GM12878 (cell line): ENCODE results near the gene EHBP1. TPM values are rescaled to one million over a fixed set of nuclear protein-coding genes. Genes with fewer than 3 reads are reported as not detected.

Source experiments
- ATAC-seq: fragments of 200-7000 bp; cut with Tn5 transposase; 3 replicates; pipeline ENCODE4 v1.9.1; 2020; ENCODE audit warnings: mild to moderate bottlenecking, moderate library complexity
- BruUV-seq: library from RNA; stranded (reverse); fragments of 400-500 nt; replicated peaks from 2 replicates; lab custom pipeline; 2021; lab: Mats Ljungman, UMichigan
- CTCF ChIA-PET: fragments of 300-600 bp; sonication (Branson Sonifier 250); formaldehyde crosslinking; extraction: SDS; loops from one replicate; lab custom pipeline; 2021; ENCODE audit warnings: inconsistent platforms; lab: Yijun Ruan, JAX
- POLR2A ChIA-PET: fragments of 350-600 bp; formaldehyde crosslinking; extraction: SDS; loops from one replicate; lab custom pipeline; 2021; ENCODE audit warnings: inconsistent platforms; lab: Charles Lee
- RAD21 ChIA-PET: fragments of 300-600 bp; sonication (Branson Sonifier 250); formaldehyde crosslinking; loops from one replicate; lab custom pipeline; 2023; ENCODE audit warnings: antibody characterized with exemption; ENCODE audit not compliant: unreplicated experiment; lab: Charles Lee
- SMC1A ChIA-PET: fragments of 300-600 bp; sonication (Branson Sonifier 250); formaldehyde crosslinking; loops from one replicate; lab custom pipeline; 2023; ENCODE audit not compliant: unreplicated experiment, uncharacterized antibody; lab: Charles Lee
- DNase-seq: peaks from one replicate; pipeline ENCODE4 v3.0.0-alpha.2; 2011; ENCODE audit warnings: low read depth, low spot score
- FAIRE-seq: peaks from 3 replicates; lab custom pipeline; 2011; peaks lifted over from hg19 to GRCh38; lab: Jason Lieb, UNC
- H2AFZ ChIP-seq: 2 replicates; pipeline ENCODE4 v1.6.0; 2011; ENCODE audit warnings: low read depth, low read length, control low read depth; ENCODE audit not compliant: control insufficient read depth
- H3K27ac ChIP-seq: 2 replicates; pipeline ENCODE4 v1.5.1; 2011; ENCODE audit warnings: control low read depth; ENCODE audit not compliant: control insufficient read depth, insufficient read depth
- H3K27me3 ChIP-seq, 2 experiments: replicated peaks in 1 of 2; 2 replicates each; pipeline versions ENCODE4 v1.6.0 to v1.6.1; 2011; ENCODE audit warnings: low read length in 1 of 2; ENCODE audit not compliant: control insufficient read depth in 2 of 2, insufficient read depth in 2 of 2
- H3K36me3 ChIP-seq, 2 experiments: 2 replicates each; pipeline ENCODE4 v1.5.1; 2011; ENCODE audit warnings: low read length in 1 of 2; ENCODE audit not compliant: control insufficient read depth in 2 of 2, insufficient read depth in 2 of 2
- H3K4me1 ChIP-seq: 2 replicates; pipeline ENCODE4 v1.6.1; 2011; ENCODE audit warnings: mild to moderate bottlenecking, low read length, moderate library complexity, mixed read lengths; ENCODE audit not compliant: control insufficient read depth, insufficient read depth
- H3K4me2 ChIP-seq: 2 replicates; pipeline ENCODE4 v1.6.0; 2011; ENCODE audit warnings: control low read depth; ENCODE audit not compliant: control insufficient read depth, insufficient read depth
- H3K4me3 ChIP-seq: fragments of 200-600 bp; sonication (generic); 2 replicates; pipeline ENCODE4 v1.5.1; 2016
- H3K79me2 ChIP-seq: 2 replicates; pipeline ENCODE4 v1.6.0; 2011; ENCODE audit warnings: low read length; ENCODE audit not compliant: control insufficient read depth, insufficient read depth
- H3K9ac ChIP-seq: 2 replicates; pipeline ENCODE4 v1.8.0; 2011; ENCODE audit warnings: low read length, control low read depth, mixed read lengths; ENCODE audit not compliant: control insufficient read depth, insufficient read depth
- H3K9me3 ChIP-seq: replicated peaks from 3 replicates; pipeline ENCODE4 v1.5.1; 2011; ENCODE audit warnings: mild to moderate bottlenecking, low read length; ENCODE audit not compliant: control insufficient read depth, insufficient read depth
- H4K20me1 ChIP-seq: 2 replicates; pipeline ENCODE4 v1.6.0; 2011; ENCODE audit not compliant: control insufficient read depth, insufficient read depth
- BHLHE40 ChIP-seq, 2 experiments: fragments of 450-650 bp in 1 of 2; IDR thresholded peaks; 2 replicates each; pipeline ENCODE4 v1.6.1; 2011 to 2017; ENCODE audit warnings: low read depth in 2 of 2, borderline replicate concordance in 1 of 2, improper control_type of control experiment in 1 of 2, low read length in 1 of 2, mild to moderate bottlenecking in 1 of 2
- CBX5 ChIP-seq: sonication (generic); IDR thresholded peaks from 2 replicates; pipeline ENCODE4 v1.6.1; 2016; ENCODE audit warnings: low read depth, moderate library complexity, mild to moderate bottlenecking, inconsistent platforms
- ETV6 ChIP-seq, 2 experiments: fragments of 450-650 bp in 1 of 2; IDR thresholded peaks in 1 of 2; conservative IDR thresholded peaks in 1 of 2; 2 replicates each; pipeline ENCODE4 v1.6.1; 2014; ENCODE audit warnings: antibody characterized with exemption in 1 of 2, borderline replicate concordance in 1 of 2, low read depth in 1 of 2, mild to moderate bottlenecking in 1 of 2, moderate library complexity in 1 of 2
- GABPA ChIP-seq: IDR thresholded peaks from 2 replicates; pipeline ENCODE4 v1.6.1; 2014; ENCODE audit warnings: antibody characterized with exemption, low read depth, mild to moderate bottlenecking, inconsistent platforms
- IKZF2 ChIP-seq, 2 experiments: fragments of 450-650 bp; IDR thresholded peaks; 2 replicates each; pipeline ENCODE4 v1.6.1; 2017; ENCODE audit warnings: mild to moderate bottlenecking in 2 of 2, moderate library complexity in 2 of 2
- IRF4 ChIP-seq: IDR thresholded peaks from 2 replicates; pipeline ENCODE4 v1.6.1; 2011; ENCODE audit warnings: low read depth, low read length
- KLF5 ChIP-seq: fragments of 450-650 bp; IDR thresholded peaks from 2 replicates; pipeline ENCODE4 v1.6.1; 2014; ENCODE audit warnings: mild to moderate bottlenecking; ENCODE audit not compliant: partially characterized antibody
- MTA2 ChIP-seq: fragments of 450-650 bp; IDR thresholded peaks from 2 replicates; pipeline ENCODE4 v1.6.1; 2016; ENCODE audit warnings: low read depth, mild to moderate bottlenecking, moderate library complexity
- NFIC ChIP-seq: IDR thresholded peaks from 2 replicates; pipeline ENCODE4 v1.6.1; 2012; ENCODE audit warnings: low read depth, mild to moderate bottlenecking, inconsistent platforms, low read length, moderate library complexity
- NFXL1 ChIP-seq: fragments of 450-650 bp; IDR thresholded peaks from 2 replicates; pipeline ENCODE4 v1.6.1; 2017; ENCODE audit warnings: antibody characterized with exemption, mild to moderate bottlenecking, borderline replicate concordance
- NR2F1 ChIP-seq: fragments of 450-650 bp; conservative IDR thresholded peaks from 2 replicates; pipeline ENCODE4 v1.6.1; 2017; ENCODE audit warnings: mild to moderate bottlenecking
- PML ChIP-seq: IDR thresholded peaks from 2 replicates; pipeline ENCODE4 v1.6.1; 2012; ENCODE audit warnings: low read length, inconsistent platforms
- RUNX3 ChIP-seq: IDR thresholded peaks from 2 replicates; pipeline ENCODE4 v1.6.1; 2012; ENCODE audit warnings: low read length, inconsistent platforms
- SPI1 ChIP-seq: IDR thresholded peaks from 2 replicates; pipeline ENCODE4 v1.6.1; 2011; ENCODE audit warnings: low read depth, mild to moderate bottlenecking, low read length, moderate library complexity, borderline replicate concordance; ENCODE audit not compliant: insufficient read depth
- TARDBP ChIP-seq: IDR thresholded peaks from 2 replicates; pipeline ENCODE4 v1.6.1; 2016; ENCODE audit warnings: borderline replicate concordance
- TCF12 ChIP-seq: IDR thresholded peaks from 2 replicates; pipeline ENCODE4 v1.6.1; 2011; ENCODE audit warnings: low read depth, mild to moderate bottlenecking, low read length
- in situ Hi-C: fragments of 300-500 bp; cut with MboI; formaldehyde crosslinking; loops from 9 replicates; pipeline ENCODE4 v1.14.3; 2018; ENCODE audit warnings: mixed read lengths
- intact Hi-C: fragments of 100-400 bp; cut with micrococcal nuclease; formaldehyde crosslinking; loops from one replicate; pipeline ENCODE4 v1.14.2; 2022; ENCODE audit not compliant: unreplicated experiment
- polyA plus RNA-seq, 11 experiments: library from polyadenylated mRNA; depleted of rRNA in 4 of 11; unstranded in 6 of 11; stranded (reverse) in 5 of 11; fragments of >200 nt; fragmentation: Nextera tagmentation in 4 of 11; fragmentation: Illumina TruSeq in 1 of 11; extraction: Ambion mirVana in 4 of 11; extraction: Trizol in 1 of 11; gene quantifications; 1 replicate in 1 of 11; 2 replicates in 10 of 11; pipeline versions ENCODE4 v1.2.1 to v1.2.3, GENCODE V29; 2011 to 2016; ENCODE audit warnings: inconsistent platforms in 2 of 11, missing spikeins in 2 of 11, low read depth in 1 of 11
- total RNA-seq, 4 experiments: library from RNA; depleted of rRNA in 3 of 4; stranded (reverse); fragments of >200 nt in 3 of 4; fragmentation: Illumina TruSeq in 1 of 4; extraction: Trizol in 1 of 4; gene quantifications; 2 replicates each; pipeline versions ENCODE4 v1.2.1 to v1.2.3, GENCODE V29; 2013 to 2021
- TF ChIP-seq, protein P1 (sequence below): fragments of 450-650 bp; IDR thresholded peaks from 2 replicates; pipeline ENCODE4 v1.6.1; 2017; ENCODE audit warnings: mild to moderate bottlenecking, moderate library complexity
- TF ChIP-seq, protein P2 (sequence below): IDR thresholded peaks from 2 replicates; pipeline ENCODE4 v1.6.1; 2012; ENCODE audit warnings: low read depth, low read length, improper control_type of control experiment

Gene EHBP1
- total and polyA plus RNA-seq, 10 of the 15 experiments (the other 5 are each of a cell fraction or from before 2014, with no cell fraction given) = 5.7 to 26.1 (median 13.6) TPM

DNA sequence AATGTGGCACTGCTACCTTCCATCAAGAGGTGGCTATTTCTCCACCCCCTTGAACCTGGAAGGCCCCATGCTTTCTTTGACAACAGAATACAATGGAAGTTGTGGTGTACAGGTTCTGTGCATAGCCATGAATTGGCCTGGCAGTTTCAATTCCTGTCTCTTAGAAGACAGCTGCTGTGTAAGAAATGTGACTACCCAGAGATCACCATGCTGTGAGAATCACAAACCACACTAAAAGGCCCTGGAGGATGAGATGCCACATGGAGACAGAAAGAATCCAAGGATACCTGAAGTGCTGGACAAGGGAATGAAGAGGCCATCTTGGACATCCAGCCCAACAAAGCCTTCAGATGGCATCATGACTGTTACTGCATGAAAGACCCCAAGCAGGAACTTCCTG, 47.7 kb upstream of the EHBP1 start:
- Histone ChIP-seq H4K20me1 (no peaks in the 10 kb centered on the region), H3K4me3 (no peak overlapping the region), H3K9ac (no peak overlapping the region), H2AFZ (peak overlapping the region; percentile 45), H3K27ac (no peak overlapping the region), H3K79me2 (no peaks in the 10 kb centered on the region), H3K36me3 (no peaks in the 10 kb centered on the region), H3K4me2 (no peak overlapping the region), H3K4me1 (peaks cover 34% of the 10 kb centered on the region), H3K9me3 (no peaks in the 10 kb centered on the region), H3K27me3 (no peaks in the 10 kb centered on the region)
- ChIA-PET CTCF (interaction anchor here (1.1 kb wide), 1 partner anchor 118 kb away, joined by 3 read pairs; no protein-coding TSS in a partner anchor), POLR2A (interaction anchor here (1.1 kb wide), 1 partner anchor 41 kb away, joined by 3 read pairs; no protein-coding TSS in a partner anchor), SMC1A (interaction anchor here (0.9 to 1.4 kb wide), 4 partner anchors 16 to 79 kb away, joined by 3 to 5 read pairs (median 4); no protein-coding TSS in a partner anchor), RAD21 (interaction anchor here (0.7 kb wide), 1 partner anchor 200 kb away, joined by 3 read pairs; no protein-coding TSS in a partner anchor)
- intact Hi-C loops (no loop called here), in situ Hi-C loops (no loop called here)
- FAIRE-seq (no peak), ATAC-seq (peak; percentile 58), DNase-seq (peak; percentile 38)
- no TSS peak for BruUV-seq
- TF ChIP-seq IRF4 (peak; percentile 63; the same call in 1 of the 2 replicates), RUNX3 (peak; percentile 67), NFXL1 (no peak), MTA2 (0 out of 2 replicates have a peak, but pooled peaks have one; percentile 16), KLF5 (no peak), IKZF2 (IDR thresholded peaks at IDR 0.05) (peak; percentile 51 to 55; a peak in 3 of 4 replicates), BHLHE40 (IDR thresholded peaks at IDR 0.05; ENCODE audit: borderline replicate concordance in 1 of 2, low read depth in 2 of 2, low read length in 1 of 2) (no peak; a peak in 1 of 4 replicates), TARDBP (no peak), GABPA (no peak), PML (no peak), NFIC (peak; percentile 39; the same call in 1 of the 2 replicates), CBX5 (peak; percentile 76; the same call in 1 of the 2 replicates), NR2F1 (no peak), TCF12 (peak; percentile 53; the same call in 1 of the 2 replicates), SPI1 (peak; percentile 88), ETV6 (conservative IDR thresholded peaks at IDR 0.05 in 1 of 2, IDR thresholded peaks at IDR 0.05 in 1 of 2; ENCODE audit: borderline replicate concordance in 1 of 2, low read depth in 1 of 2) (peak in 1 of 2 experiments; percentile 31; a peak in 1 of 4 replicates)
- TF ChIP-seq, protein P1, sequence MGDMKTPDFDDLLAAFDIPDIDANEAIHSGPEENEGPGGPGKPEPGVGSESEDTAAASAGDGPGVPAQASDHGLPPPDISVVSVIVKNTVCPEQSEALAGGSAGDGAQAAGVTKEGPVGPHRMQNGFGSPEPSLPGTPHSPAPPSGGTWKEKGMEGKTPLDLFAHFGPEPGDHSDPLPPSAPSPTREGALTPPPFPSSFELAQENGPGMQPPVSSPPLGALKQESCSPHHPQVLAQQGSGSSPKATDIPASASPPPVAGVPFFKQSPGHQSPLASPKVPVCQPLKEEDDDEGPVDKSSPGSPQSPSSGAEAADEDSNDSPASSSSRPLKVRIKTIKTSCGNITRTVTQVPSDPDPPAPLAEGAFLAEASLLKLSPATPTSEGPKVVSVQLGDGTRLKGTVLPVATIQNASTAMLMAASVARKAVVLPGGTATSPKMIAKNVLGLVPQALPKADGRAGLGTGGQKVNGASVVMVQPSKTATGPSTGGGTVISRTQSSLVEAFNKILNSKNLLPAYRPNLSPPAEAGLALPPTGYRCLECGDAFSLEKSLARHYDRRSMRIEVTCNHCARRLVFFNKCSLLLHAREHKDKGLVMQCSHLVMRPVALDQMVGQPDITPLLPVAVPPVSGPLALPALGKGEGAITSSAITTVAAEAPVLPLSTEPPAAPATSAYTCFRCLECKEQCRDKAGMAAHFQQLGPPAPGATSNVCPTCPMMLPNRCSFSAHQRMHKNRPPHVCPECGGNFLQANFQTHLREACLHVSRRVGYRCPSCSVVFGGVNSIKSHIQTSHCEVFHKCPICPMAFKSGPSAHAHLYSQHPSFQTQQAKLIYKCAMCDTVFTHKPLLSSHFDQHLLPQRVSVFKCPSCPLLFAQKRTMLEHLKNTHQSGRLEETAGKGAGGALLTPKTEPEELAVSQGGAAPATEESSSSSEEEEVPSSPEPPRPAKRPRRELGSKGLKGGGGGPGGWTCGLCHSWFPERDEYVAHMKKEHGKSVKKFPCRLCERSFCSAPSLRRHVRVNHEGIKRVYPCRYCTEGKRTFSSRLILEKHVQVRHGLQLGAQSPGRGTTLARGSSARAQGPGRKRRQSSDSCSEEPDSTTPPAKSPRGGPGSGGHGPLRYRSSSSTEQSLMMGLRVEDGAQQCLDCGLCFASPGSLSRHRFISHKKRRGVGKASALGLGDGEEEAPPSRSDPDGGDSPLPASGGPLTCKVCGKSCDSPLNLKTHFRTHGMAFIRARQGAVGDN = 0 out of 2 replicates have a peak, but pooled peaks have one; percentile 63
- TF ChIP-seq, protein P2, sequence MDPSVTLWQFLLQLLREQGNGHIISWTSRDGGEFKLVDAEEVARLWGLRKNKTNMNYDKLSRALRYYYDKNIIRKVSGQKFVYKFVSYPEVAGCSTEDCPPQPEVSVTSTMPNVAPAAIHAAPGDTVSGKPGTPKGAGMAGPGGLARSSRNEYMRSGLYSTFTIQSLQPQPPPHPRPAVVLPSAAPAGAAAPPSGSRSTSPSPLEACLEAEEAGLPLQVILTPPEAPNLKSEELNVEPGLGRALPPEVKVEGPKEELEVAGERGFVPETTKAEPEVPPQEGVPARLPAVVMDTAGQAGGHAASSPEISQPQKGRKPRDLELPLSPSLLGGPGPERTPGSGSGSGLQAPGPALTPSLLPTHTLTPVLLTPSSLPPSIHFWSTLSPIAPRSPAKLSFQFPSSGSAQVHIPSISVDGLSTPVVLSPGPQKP = no peak
